Stimulated activated CD8-positive, alpha-beta memory T cell treated with anti-CD3 and anti-CD28 coated beads, Interleukin-7, amount 100 ng/mL, for 1 hour (primary cell): ENCODE results near the gene VENTX.

ENCODE experiments used
- DNase-seq, 2 donors: peaks; one replicate each; pipeline ENCODE4 v3.0.0-alpha.2; 2020; ENCODE audit warnings: low read depth in 2 of 2

Gene VENTX

DNA sequence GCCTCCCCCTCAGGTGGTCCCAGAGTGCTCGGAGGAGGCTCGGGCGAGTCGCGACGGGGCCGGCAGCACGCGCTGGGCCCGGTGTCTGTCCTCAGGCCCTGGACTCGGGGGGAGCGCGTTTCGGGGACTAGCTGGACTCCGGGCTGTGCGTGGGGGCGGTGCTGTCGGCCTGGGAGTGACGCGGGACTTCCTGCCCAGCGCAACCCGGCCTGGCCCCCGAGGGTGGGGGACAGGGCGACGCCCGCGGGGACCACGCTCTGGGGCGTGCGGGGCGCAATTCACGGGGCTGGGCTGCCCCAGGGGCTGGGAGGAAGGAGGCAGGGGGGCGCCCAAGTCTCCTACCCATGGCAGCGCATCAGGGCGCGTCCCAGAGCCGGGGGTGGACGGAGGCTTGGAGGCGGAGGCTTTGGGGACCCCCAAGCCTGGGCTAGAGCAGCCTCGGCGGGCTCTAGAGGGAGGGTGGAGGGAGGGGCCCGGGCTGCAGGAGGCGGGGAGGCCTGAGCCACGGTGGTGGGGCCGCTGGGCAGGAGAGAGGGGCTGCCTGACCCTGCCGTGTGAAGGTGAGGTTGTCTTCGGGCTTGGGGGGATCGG lies 2.3 kb upstream of the VENTX start:
- no peak for DNase-seq

DNA sequence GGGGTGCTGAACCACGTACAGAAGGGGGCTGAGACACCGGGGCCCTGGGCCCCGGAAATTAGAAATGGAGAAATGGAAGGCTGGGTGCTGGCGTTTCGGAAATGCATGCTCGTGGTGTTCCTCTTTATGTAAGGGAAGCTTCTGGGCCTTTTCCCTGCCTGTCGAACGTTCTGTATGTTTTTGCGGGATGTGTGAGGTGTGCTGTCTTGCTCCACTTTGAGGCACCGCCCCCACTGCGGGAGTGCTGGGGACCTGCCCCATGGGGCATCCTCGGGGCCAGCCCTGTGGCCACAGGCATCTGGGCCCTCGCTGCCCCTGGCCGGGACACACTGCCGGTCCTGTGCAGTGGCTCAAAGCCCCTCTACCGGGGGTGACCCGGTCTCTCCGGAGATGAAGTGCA lies 1.7 kb upstream of the VENTX start:
- no peak for DNase-seq

DNA sequence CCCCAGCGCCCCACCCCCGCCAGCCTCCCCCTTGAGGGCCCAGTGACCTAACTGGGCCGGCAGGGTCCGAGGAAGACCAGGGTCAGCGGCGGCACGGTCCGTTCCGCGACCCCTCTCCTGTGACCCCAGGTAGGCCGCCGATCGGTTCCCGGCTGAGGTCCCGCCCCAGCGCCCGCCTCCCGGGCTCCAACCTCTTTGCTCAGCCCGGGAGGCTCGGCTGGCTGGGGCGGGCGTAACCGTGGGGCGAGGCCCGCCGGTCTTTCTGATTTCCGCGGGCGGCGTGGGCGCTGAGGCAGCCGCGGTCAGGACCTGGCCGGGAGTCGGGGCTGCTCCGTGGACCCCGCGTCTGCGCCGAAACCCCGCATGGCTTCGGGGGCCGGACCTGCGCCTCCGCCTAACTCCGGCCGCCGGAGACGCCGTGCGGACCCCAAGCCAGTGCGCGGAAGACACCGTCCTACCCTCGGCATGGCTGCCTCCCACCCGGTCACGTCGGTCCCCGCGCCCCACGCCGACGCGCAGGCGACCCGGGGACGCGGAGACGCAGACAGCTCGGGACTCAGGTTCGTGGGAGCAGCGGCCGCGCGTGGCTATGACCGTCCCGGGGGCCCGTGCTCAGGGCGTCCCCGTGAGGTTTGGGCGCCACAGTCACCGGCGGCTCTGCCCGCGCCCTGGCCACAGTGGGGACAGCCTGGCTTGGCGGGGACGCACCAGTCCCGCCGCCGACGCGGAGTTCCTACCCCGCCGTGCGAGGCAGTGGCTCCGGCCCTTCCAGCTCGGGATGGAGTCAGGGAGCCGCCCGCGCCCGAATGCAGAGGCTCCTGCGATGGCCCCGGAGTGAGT lies 1.0 kb upstream of the VENTX start:
- DNase-seq: no peak

DNA sequence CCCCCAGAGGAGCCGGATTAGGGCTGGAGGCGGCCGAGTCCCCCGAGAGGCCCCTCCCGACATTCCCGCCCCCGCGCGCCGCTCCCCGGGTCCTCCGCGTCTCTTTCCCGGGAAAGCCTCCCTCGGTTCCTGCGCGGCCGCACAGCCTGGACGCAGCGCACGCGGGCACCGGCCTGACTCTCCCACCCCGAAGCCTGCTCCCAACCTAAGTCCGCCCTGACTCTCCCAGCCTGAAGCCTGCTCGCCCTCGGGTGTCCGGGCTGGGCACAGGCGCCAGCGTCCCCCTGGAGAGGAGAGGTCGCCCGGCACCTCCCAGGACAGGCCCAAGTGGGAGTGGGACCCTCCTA lies 441 bp upstream of the VENTX start:
- DNase-seq: no peak

DNA sequence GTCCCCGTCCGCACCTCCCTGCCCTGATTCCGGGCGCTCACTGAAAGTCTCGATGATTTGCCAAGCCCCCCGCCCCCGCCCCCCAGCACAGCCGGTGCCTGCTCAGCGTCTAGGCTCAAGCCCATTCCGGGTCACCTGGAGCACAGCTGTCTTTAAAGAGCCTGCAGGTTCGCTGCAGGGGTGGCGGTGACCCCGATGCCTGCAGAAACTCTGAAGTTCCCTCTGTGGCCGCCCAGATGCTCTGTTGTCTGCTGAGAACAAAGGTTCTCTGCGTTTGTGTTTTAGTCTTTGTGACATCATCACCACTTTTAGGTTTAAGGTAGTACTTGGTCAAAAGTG lies 780 bp downstream of the VENTX start:
- no peak for DNase-seq

DNA sequence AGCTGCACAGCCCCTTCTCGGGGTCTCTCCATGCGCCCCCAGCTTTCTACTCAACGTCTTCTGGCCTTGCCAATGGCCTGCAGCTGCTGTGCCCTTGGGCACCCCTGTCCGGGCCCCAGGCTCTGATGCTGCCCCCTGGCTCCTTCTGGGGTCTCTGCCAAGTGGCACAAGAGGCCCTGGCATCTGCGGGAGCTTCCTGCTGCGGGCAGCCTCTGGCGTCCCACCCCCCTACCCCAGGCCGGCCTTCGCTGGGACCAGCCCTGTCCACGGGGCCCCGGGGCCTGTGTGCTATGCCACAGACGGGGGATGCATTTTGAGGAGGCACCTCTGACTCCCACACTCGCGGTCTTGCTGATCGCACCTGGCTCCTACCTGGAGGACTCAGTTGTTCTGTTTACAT lies 2.3 kb downstream of the VENTX start:
- DNase-seq: no peak

DNA sequence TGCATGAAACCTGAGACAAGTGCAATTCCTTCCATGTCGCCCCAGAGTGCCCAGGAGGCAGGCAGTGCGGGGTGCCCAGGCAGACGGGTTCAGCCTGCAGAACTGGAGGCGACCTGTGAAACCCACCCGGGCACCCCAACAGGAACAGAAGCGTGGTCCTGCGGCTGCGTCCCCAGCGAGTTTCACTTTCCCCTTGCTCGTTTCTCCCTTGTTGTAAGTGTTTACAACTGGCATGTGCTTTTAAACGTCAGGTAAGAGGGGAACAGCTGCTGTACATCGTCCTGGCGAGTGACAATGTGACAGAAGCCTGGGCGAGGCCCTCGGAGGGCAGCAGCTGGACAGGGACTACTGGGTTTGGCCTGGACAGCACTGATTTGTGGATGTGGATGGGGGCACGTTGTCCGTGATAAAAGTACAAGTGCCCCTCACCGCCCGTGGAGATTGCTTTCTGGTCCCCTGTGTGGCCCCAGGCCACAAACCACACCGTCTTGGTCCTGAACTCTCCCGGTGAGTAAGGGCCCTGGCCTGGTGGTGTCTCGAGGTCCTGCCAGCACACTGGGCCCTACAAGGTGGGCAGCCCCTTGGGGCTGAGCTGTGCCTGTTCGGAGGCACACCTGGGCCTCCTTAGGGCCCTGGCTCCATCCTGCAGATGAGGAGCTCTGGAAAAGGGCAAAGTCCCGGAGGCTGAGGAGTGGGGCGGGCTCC lies 4.0 kb downstream of the VENTX start:
- no peak for DNase-seq

DNA sequence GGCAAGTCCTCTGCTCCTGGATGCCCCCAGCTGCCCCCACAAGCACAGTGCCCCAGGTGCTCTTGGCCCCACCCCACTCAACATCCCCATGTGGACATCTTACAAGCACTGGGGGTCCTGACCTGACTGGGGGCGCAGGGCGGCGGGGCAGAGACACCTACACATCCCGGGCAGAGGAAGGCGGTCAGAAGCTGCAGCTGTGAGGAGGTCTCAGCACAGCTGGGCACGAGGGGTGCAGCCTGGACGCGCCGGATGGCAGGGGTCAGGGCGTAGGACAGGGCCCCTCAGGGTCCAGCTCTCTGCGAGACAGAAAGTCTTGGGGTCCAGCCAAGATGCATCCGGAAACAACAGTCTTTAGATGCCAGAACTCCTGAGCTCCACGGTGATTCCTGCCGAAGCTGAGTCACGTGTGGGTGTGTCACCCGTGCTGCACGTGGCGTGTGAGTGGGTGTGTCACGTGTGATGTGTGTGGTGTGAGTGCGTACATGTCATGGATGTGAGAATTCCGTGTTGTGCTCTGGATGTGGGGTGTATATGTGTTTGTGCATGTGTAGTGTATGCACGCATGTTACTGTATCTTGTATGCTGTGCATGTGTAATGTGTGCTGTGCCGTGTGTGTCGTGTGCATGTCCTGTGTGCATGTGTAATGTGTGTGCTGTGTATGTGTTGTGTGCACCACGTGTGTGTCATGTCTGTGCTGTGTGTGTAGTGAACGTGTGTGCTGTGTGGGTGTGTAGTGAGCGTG lies 5.1 kb downstream of the VENTX start:
- DNase-seq: no peak

DNA sequence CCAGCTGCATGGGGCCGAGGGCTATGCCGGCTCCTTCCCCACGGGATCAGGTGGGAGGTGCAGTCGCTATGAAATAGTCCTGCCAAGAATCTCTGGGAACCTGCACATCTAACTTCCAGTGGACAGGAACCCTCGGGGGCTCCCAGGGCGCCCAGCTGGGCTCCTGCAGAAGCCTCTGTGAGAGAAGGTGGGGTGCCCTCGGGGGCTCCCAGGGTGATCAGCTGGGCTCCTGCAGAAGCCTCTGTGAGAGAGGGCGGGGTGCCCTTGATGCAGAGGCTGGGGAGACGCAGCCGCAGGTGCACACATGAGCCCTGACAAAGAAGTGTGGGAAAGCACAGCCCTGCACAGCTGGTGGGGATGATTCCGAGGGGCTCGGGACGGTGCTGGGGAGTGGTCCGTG lies 5.9 kb downstream of the VENTX start:
- no peak for DNase-seq

DNA sequence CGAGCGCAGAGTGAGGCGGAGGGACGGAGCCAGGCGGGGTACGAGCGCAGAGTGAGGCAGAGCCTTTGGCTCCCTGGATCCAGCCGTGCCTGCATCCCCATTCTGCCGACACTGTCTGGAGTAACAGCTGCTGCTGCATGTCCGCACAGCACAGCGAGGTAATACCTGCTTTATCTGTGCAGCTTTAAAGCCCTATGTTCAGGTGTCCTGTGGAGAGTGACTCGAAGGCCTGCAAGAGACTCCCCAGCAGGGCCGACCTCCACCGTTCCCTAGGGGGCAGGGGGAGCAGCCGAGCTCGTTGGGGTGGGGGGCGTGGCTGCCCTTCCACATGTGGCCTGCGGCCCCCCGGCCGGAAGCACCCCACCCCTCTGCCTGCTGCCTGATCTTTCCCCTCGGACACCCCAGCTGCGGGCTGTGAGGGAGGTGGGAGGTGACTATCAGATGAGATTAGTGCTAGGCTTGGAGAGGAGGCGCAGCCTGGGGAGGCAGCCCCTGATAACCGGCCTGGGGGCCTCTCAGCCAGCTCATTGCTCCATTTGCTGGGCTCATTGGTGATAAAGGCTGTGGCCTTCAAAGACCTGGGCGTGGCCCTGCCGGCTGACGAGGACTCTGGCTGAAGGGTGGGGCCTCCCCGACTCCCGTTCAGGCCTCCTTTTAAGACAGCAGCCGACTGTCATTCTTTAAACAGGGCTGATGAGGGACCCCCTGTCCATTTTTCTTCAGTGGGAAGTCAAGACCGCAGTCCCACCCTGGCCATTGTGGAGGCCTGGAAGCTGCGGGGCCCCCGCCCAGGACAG lies 8.0 kb downstream of the VENTX start:
- no peak for DNase-seq

DNA sequence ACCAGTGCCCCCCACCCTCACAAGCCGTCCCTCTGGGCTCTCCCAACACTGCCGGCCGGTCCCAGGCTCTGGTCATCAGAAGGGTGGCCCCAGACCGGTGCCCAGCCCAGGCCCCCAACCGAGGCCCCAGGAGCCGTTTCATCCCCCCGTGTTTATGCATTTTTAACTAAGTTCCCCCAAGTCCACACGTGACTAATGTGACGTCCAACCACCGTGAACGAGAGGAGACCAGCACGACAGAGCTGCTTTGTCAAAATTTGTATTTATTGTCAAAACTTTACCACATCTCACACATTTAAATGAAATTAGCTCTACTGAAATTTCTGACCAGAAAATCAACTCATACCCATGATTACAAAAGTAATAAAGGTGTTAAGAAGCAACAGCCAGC lies 8.6 kb downstream of the VENTX start:
- no peak for DNase-seq

DNA sequence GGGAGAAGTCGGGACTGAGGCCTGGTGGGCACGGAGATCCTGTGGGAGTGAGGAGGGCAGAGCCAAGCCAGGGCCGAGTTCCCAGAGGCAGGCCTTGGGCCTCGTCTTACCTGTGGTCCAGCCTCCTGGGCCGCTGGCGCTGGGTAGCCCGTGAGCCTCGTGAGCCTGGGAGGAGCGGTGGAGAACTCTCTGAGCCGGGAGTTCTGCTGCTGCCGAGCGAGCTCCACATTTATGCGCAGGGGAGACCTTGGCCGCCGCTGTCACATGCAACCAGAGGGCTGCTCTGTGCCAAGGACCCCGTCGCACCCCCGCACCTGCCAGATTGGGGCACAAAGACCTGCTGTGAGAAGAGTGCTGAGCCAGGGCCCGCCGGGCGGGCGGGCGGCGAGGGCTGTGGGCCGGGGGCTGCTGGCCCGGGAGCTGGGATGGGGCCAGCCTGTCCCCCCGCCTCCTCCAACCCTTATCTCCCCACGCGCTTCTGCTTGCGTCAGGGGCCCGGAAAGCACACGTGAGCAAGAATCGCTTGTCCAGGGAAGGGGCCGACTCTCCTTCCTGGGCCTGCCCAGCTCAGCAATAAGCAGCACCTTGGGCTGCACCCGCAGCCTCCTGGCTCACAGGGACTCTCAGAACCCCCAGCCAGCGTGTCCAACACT lies 10.2 kb downstream of the VENTX start:
- DNase-seq: no peak

DNA sequence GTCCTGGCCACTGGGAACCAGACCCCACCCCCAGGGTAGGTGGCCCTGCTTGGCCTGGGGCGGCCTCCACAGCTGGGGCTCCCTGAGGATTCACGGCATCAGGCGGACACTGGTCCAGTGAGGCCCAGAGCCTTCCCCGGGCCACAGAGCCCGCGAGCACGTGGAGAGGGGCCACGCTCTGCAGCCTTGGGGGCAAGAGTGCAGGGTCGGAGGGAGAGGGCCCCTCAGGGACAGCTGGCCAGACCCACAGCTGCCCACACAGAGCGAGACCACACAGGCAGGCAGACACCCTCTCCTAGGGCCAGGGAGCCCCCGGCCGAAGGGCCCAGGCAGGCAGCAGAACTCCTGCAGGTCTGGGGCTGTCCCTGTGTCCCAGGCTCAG lies 10.7 kb downstream of the VENTX start:
- no peak for DNase-seq

DNA sequence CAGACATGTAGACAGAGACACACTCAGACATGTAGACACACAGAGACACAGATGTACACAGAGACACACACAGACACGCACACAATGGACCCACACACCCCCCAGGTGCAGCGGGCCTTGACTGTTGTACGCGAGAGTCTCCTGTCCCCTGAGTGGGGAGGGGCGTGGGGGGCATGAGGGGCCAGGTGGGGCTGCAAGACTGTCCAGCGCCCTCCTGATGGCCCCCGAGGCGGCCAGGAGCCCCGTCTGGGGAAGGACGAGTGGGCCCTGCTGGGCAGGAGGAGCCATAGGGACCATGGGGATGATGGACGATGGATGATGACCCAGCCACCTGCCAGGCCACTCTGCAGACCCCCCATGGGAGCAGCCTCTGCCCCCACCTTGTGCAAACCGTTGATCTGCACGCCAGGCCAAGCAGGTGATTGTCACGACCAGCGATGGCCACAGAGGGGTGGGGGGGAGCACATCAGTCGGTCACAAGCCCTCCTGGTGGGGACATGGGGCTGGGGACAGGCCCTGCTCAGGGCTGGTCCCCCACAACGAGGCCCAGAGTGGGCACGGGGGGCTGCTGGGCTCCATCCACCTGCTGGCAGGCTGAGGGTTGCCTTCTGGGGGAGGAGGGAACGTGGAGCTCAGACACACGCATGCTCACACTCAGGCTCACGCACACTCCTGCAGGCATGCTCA lies 11.6 kb downstream of the VENTX start:
- no peak for DNase-seq

DNA sequence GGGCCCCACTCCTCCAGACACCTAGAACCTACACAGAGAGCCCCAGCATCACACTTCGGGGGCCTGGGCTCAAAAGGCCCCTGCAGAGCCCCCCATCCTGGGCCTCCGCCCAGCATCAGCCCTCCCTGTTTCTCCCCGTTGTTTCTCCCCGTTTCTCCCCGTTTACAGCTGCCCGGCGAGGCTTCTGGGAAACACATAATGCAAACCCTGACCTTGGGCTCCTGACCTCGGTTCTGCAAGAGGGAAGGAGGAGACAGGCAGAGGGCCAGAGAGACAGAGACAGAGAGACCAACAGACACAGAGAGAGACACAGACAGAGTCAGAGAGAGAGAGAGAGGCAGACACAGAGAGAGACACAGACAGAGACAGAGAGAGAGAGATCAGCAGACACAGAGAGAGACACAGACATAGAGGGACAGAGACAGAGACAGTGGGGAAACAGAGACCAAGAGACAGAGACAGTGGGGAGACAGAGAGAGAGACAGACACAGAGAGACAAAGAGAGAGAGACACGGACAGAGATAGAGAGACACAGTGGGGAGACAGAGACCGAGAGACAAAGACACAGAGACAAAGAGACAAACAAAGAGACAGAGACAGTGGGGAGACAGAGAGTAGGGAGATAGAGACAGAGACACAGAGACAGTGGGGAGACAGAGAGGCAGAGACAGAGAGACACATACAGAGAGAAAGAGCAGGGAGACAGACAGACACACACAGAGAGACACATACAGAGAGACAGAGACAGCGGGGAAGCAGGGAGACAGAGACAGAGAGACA lies 12.5 kb downstream of the VENTX start:
- DNase-seq: no peak

DNA sequence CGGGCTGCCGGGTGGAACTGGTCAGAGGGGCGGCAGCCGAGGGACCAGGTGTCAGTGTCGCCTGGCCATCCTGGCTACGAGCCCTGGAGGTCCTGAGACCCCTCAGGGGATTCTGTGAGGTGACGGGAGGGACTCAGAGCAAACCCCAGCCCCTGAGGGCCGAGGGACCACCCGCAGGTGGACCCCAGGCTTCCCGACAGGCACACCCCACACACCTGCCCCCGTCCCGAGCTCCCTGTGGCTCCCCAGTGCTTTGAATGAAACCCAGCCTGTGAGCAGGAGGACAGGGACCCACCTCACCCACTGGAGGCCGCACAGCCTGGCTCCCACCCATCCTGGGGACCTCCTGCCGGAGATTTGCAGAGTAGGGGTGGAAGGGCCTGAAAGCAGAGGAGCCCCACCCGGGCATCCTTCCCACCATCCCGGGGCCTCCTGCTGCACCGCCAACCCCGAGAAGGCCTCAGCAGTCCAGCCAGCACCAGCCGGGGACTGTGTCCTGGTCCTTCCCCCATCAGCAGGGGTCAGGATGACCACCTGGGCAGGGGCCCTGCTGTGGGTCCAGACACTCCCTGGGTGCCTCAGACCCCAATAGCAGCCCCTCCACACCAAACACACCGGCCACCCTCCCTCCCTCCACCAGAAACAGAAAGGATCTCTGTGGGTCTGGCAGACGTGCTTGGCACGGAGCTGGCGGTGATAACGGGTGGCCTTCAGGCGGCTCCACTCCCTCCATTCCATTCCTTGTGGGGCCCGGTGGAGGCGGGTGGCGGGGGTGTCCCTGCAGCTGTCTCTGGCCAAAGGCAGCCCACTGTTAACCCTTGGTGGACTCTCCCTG lies 13.9 kb downstream of the VENTX start:
- DNase-seq: no peak

DNA sequence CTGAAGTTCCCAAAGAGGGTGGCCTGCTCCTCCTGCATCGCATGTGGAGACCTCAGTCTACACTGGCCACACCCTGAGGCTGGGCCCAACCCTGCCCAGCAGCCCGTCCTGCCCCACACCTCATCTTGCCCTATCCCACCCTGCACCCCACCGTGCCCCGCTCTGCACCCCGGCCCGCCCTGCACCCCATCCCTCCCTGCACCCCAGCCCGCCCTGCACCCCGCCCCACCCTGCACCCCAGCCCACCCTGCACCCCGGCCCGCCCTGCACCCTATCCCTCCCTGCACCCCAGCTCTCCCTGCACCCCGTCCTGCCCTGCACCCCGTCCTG lies 14.5 kb downstream of the VENTX start:
- no peak for DNase-seq

DNA sequence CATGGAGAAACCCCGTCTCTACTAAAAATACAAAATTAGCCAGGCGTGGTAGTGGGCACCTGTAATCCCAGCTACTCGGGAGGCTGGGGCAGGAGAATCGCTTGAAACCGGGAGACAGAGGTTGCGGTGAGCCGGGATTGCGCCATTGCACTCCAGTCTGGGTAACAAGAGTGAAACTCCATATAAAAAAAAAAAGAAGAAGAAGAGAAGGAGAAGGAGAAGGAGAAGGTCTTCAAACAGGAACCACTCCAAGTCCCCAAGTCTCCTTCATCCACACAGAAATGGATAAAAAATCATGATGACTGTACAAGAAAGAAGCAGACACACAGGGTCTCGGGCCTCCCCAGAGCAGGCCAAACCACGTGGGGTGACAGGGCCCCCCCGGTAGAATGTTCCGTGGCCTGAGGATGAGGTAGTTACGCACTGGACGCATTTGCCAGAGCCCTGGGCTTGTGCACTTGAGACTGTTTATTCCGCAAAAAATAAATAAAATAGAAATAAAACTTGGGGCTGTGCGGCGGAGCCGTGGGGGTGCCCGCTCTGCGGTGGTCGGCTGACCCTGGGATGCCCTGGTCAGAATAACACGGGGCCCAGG lies 15.8 kb downstream of the VENTX start:
- DNase-seq: no peak
